ENCODE measurements around the gene DOCK10. TPM values are rescaled to one million over a fixed set of nuclear protein-coding genes. Genes with fewer than 3 reads are reported as not detected.

The DOCK10 gene
- total and polyA plus RNA-seq, 2 experiments from 2014 or later, result 1.1 to 3.2 TPM

- H3K4me1 ChIP-seq (ENCODE audit: insufficient read depth), result no peaks in the 10 kb centered on the region
- H3K79me2 ChIP-seq, result no peaks in the 10 kb centered on the region
- no peak overlapping the region for H3K4me3 ChIP-seq
- H3K4me2 ChIP-seq, result no peak overlapping the region
- no peaks in the 10 kb centered on the region for H4K20me1 ChIP-seq (ENCODE audit: insufficient read depth, poor library complexity, severe bottlenecking)
- H3K9me2 ChIP-seq (replicated peaks; ENCODE audit: insufficient read depth), result no peaks in the 10 kb centered on the region
- no peaks in the 10 kb centered on the region for H3K36me3 ChIP-seq (replicated peaks; ENCODE audit: insufficient read depth, low read depth)
- H3K27ac ChIP-seq, result no peak overlapping the region
- WGBS (ENCODE audit: low lambda C conversion rate, missing lambda C conversion rate), result 32% methylated on average over 1 of the region's 1 CpG
- H2AFZ ChIP-seq, result no peak overlapping the region
- no peak for DNase-seq (ENCODE audit: low spot score)
- no peaks in the 10 kb centered on the region for H3K9me3 ChIP-seq (ENCODE audit: low read depth)
- TF ChIP-seq CTCF (IDR thresholded peaks at IDR 0.05; ENCODE audit: poor library complexity) (no peak), EZH2 (IDR thresholded peaks at IDR 0.05; ENCODE audit: borderline replicate concordance) (no peak), EZH2phosphoT487 (IDR thresholded peaks at IDR 0.05; ENCODE audit: low read depth, severe bottlenecking, unreplicated experiment) (no peak)
- no peaks in the 10 kb centered on the region for H3K27me3 ChIP-seq
Observed at GRCh38 chr2:224883700-224884099, 158.6 kb downstream of the DOCK10 start.

GRCh38 chr2:224883172-224883516, 159.1 kb downstream of the DOCK10 start:
- Histone ChIP-seq H3K4me1 (ENCODE audit: insufficient read depth) (no peaks in the 10 kb centered on the region), H3K4me2 (no peak overlapping the region), H2AFZ (no peak overlapping the region), H3K27me3 (no peaks in the 10 kb centered on the region), H3K9me3 (ENCODE audit: low read depth) (no peaks in the 10 kb centered on the region), H3K9me2 (replicated peaks; ENCODE audit: insufficient read depth) (no peaks in the 10 kb centered on the region), H3K79me2 (no peaks in the 10 kb centered on the region), H3K4me3 (no peak overlapping the region), H3K27ac (no peak overlapping the region), H4K20me1 (ENCODE audit: insufficient read depth, poor library complexity, severe bottlenecking) (no peaks in the 10 kb centered on the region), H3K36me3 (replicated peaks; ENCODE audit: insufficient read depth, low read depth) (no peaks in the 10 kb centered on the region)
- WGBS (ENCODE audit: low lambda C conversion rate, missing lambda C conversion rate), result 98% methylated on average over 6 of the region's 6 CpGs
- no peak for DNase-seq (ENCODE audit: low spot score)
- TF ChIP-seq EZH2 (IDR thresholded peaks at IDR 0.05; ENCODE audit: borderline replicate concordance) (no peak), CTCF (IDR thresholded peaks at IDR 0.05; ENCODE audit: poor library complexity) (no peak), EZH2phosphoT487 (IDR thresholded peaks at IDR 0.05; ENCODE audit: low read depth, severe bottlenecking, unreplicated experiment) (no peak)

GRCh38 chr2:224882291-224883171, 159.7 kb downstream of the DOCK10 start:
- WGBS (ENCODE audit: low lambda C conversion rate, missing lambda C conversion rate), result 88% methylated on average over 4 of the region's 4 CpGs
- H3K27ac ChIP-seq, result no peak overlapping the region
- no peaks in the 10 kb centered on the region for H3K9me3 ChIP-seq (ENCODE audit: low read depth)
- H3K9me2 ChIP-seq (replicated peaks; ENCODE audit: insufficient read depth), result no peaks in the 10 kb centered on the region
- H3K36me3 ChIP-seq (replicated peaks; ENCODE audit: insufficient read depth, low read depth), result no peaks in the 10 kb centered on the region
- TF ChIP-seq EZH2 (IDR thresholded peaks at IDR 0.05; ENCODE audit: borderline replicate concordance) (no peak), CTCF (IDR thresholded peaks at IDR 0.05; ENCODE audit: poor library complexity) (no peak), EZH2phosphoT487 (IDR thresholded peaks at IDR 0.05; ENCODE audit: low read depth, severe bottlenecking, unreplicated experiment) (no peak)
- H3K4me3 ChIP-seq, result no peak overlapping the region
- no peaks in the 10 kb centered on the region for H4K20me1 ChIP-seq (ENCODE audit: insufficient read depth, poor library complexity, severe bottlenecking)
- H3K27me3 ChIP-seq, result no peaks in the 10 kb centered on the region
- H3K79me2 ChIP-seq, result no peaks in the 10 kb centered on the region
- DNase-seq (ENCODE audit: low spot score), result no peak
- H3K4me1 ChIP-seq (ENCODE audit: insufficient read depth), result no peaks in the 10 kb centered on the region
- no peak overlapping the region for H3K4me2 ChIP-seq
- H2AFZ ChIP-seq, result no peak overlapping the region
